ENCODE measurements around the gene GABRG3. TPM values are rescaled to one million over a fixed set of nuclear protein-coding genes. Genes with fewer than 3 reads are reported as not detected.

Gene GABRG3
- polyA plus RNA-seq, 1 experiment = not detected

GRCh38 chr15:27353856-27354255 lies 382.9 kb downstream of the GABRG3 start:
- TF ChIP-seq CTCF (IDR thresholded peaks at IDR 0.05; ENCODE audit: insufficient read depth, low read depth, low read length) = no peak
- Histone ChIP-seq H3K4me3 (ENCODE audit: low read depth, low read length) (no peak overlapping the region), H3K36me3 (ENCODE audit: control insufficient read depth, insufficient read depth, low read length) (no peaks in the 10 kb centered on the region), H3K27me3 (ENCODE audit: control insufficient read depth, insufficient read depth, low read length) (no peaks in the 10 kb centered on the region)
- ChIA-PET CTCF (no interaction called here), POLR2A (no interaction called here)
- no peak for DNase-seq (ENCODE audit: low read depth)

GRCh38 chr15:27358751-27359434 lies 387.9 kb downstream of the GABRG3 start:
- POLR2A ChIA-PET = no interaction called here
- CTCF ChIA-PET = interaction anchor here (0.6 to 0.8 kb wide), 2 partner anchors 10 to 468 kb away, joined by 3 read pairs; no protein-coding TSS in a partner anchor
- TF ChIP-seq CTCF (IDR thresholded peaks at IDR 0.05; ENCODE audit: insufficient read depth, low read depth, low read length) = no peak
- DNase-seq (ENCODE audit: low read depth) = no peak
- Histone ChIP-seq H3K36me3 (ENCODE audit: control insufficient read depth, insufficient read depth, low read length) (no peaks in the 10 kb centered on the region), H3K27me3 (ENCODE audit: control insufficient read depth, insufficient read depth, low read length) (no peaks in the 10 kb centered on the region), H3K4me3 (ENCODE audit: low read depth, low read length) (no peak overlapping the region)

GRCh38 chr15:27359586-27359985 lies 388.6 kb downstream of the GABRG3 start:
- H3K36me3 ChIP-seq (ENCODE audit: control insufficient read depth, insufficient read depth, low read length) = no peaks in the 10 kb centered on the region
- no peak for TF ChIP-seq CTCF (IDR thresholded peaks at IDR 0.05; ENCODE audit: insufficient read depth, low read depth, low read length)
- CTCF ChIA-PET = interaction anchor here (0.8 kb wide), 1 partner anchor 468 kb away, joined by 3 read pairs; no protein-coding TSS in a partner anchor
- no peaks in the 10 kb centered on the region for H3K27me3 ChIP-seq (ENCODE audit: control insufficient read depth, insufficient read depth, low read length)
- H3K4me3 ChIP-seq (ENCODE audit: low read depth, low read length) = no peak overlapping the region
- POLR2A ChIA-PET = no interaction called here
- no peak for DNase-seq (ENCODE audit: low read depth)

- no peaks in the 10 kb centered on the region for H3K27me3 ChIP-seq (ENCODE audit: control insufficient read depth, insufficient read depth, low read length)
- POLR2A ChIA-PET = no interaction called here
- H3K4me3 ChIP-seq (ENCODE audit: low read depth, low read length) = no peak overlapping the region
- CTCF ChIA-PET = no interaction called here
- no peaks in the 10 kb centered on the region for H3K36me3 ChIP-seq (ENCODE audit: control insufficient read depth, insufficient read depth, low read length)
- no peak for DNase-seq (ENCODE audit: low read depth)
- TF ChIP-seq CTCF (IDR thresholded peaks at IDR 0.05; ENCODE audit: insufficient read depth, low read depth, low read length) = no peak
These were observed 389.3 kb downstream of the GABRG3 start for GRCh38 chr15:27360316-27360715.

- ChIA-PET POLR2A (no interaction called here), CTCF (no interaction called here)
- no peak for DNase-seq (ENCODE audit: low read depth)
- H3K36me3 ChIP-seq (ENCODE audit: control insufficient read depth, insufficient read depth, low read length) = no peaks in the 10 kb centered on the region
- no peaks in the 10 kb centered on the region for H3K27me3 ChIP-seq (ENCODE audit: control insufficient read depth, insufficient read depth, low read length)
- TF ChIP-seq CTCF (IDR thresholded peaks at IDR 0.05; ENCODE audit: insufficient read depth, low read depth, low read length) = no peak
- H3K4me3 ChIP-seq (ENCODE audit: low read depth, low read length) = no peak overlapping the region
These were observed 390.5 kb downstream of the GABRG3 start for GRCh38 chr15:27361438-27361837.

Measured in BJ (cell line).